HG03045 (cell line): ENCODE data around the gene MEPCE.

Experiments
- ATAC-seq: cut with Tn5 transposase; IDR thresholded peaks from one replicate; pipeline ENCODE4 v1.9.1; 2021; ENCODE audit warnings: mild to moderate bottlenecking, moderate library complexity; ENCODE audit not compliant: unreplicated experiment

The MEPCE gene

GRCh38 chr7:100402241-100402640 lies 27.4 kb upstream of the MEPCE start:
- ATAC-seq = no peak

GRCh38 chr7:100406767-100407166 lies 22.9 kb upstream of the MEPCE start:
- ATAC-seq = no peak

GRCh38 chr7:100407285-100408180 lies 22.1 kb upstream of the MEPCE start:
- no peak for ATAC-seq

GRCh38 chr7:100411101-100411500 lies 18.5 kb upstream of the MEPCE start:
- no peak for ATAC-seq

- no peak for ATAC-seq
Observed at GRCh38 chr7:100413346-100413745, 16.3 kb upstream of the MEPCE start.

GRCh38 chr7:100413889-100414288 lies 15.7 kb upstream of the MEPCE start:
- ATAC-seq = no peak

GRCh38 chr7:100415448-100415847 lies 14.2 kb upstream of the MEPCE start:
- no peak for ATAC-seq

GRCh38 chr7:100418930-100419659 lies 10.5 kb upstream of the MEPCE start:
- ATAC-seq = no peak

GRCh38 chr7:100419660-100420226 lies 9.9 kb upstream of the MEPCE start:
- no peak for ATAC-seq

GRCh38 chr7:100423315-100423714 lies 6.3 kb upstream of the MEPCE start:
- ATAC-seq = no peak

- ATAC-seq = no peak
Observed at GRCh38 chr7:100425347-100425746, 4.3 kb upstream of the MEPCE start.

GRCh38 chr7:100426516-100426915 lies 3.1 kb upstream of the MEPCE start:
- ATAC-seq = no peak

- no peak for ATAC-seq
Observed at GRCh38 chr7:100427762-100428198, 1.9 kb upstream of the MEPCE start.

GRCh38 chr7:100428199-100428966 lies 1.2 kb upstream of the MEPCE start, which contains the start of gene ZCWPW1:
ZCWPW1 (minus strand) TSS chr7:100428703; CDS start chr7:100420649, 8,054 bp downstream.
- ATAC-seq = peak; percentile 46

- ATAC-seq = peak; percentile 47
Observed at GRCh38 chr7:100428967-100429636, 529 bp upstream of the MEPCE start.

GRCh38 chr7:100430493-100431285 lies 1.1 kb downstream of the MEPCE start:
- no peak for ATAC-seq

- no peak for ATAC-seq
Observed at GRCh38 chr7:100431286-100431735, 1.7 kb downstream of the MEPCE start.

GRCh38 chr7:100432053-100432452 lies 2.4 kb downstream of the MEPCE start:
- ATAC-seq = no peak

GRCh38 chr7:100432621-100433275 lies 3.1 kb downstream of the MEPCE start:
- ATAC-seq = no peak
